Measurements from ENCODE around the gene DDX1.
"Not testable (repeated sequence)": the region's sequence is repeated elsewhere in the genome, so short reads cannot be mapped to it uniquely, and the experiment has no call there.

Gene DDX1

GRCh38 chr2:15594291-15595256 is 2.9 kb downstream of the DDX1 start:
- FAIRE-seq (no peak), DNase-seq (ENCODE audit: insufficient read length, low spot score) (no peak)

- DNase-seq (ENCODE audit: insufficient read length, low spot score) (no peak), FAIRE-seq (no peak)
These were observed 3.8 kb downstream of the DDX1 start for GRCh38 chr2:15595342-15595905.

- FAIRE-seq: no peak
- DNase-seq (ENCODE audit: insufficient read length, low spot score): no peak
These were observed 4.3 kb downstream of the DDX1 start for GRCh38 chr2:15595936-15596335.

- FAIRE-seq (no peak), DNase-seq (ENCODE audit: insufficient read length, low spot score) (no peak)
These were observed 4.7 kb downstream of the DDX1 start for GRCh38 chr2:15596350-15596749.

DNA sequence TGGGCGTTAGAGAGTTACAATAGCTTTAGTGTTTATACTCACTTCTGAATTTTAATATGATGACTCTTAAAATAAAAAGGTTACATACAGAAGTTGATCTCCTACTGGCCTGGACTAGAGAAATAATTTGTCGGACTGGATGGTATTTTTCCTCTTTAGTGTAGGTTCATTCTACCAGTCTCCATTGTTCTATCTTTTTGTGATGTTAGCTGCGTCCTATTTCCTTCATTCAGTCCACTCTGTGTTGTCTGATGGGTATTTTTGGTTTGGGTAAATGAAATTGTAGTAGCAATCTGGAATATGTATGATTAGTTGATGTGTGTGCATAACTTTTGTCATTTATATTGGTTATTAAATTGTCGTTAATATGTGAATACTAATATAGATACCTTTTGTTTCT is 5.3 kb downstream of the DDX1 start:
- no peak for FAIRE-seq

GRCh38 chr2:15599994-15600393 is 8.3 kb downstream of the DDX1 start:
- FAIRE-seq (no peak), DNase-seq (ENCODE audit: insufficient read length, low spot score) (no peak)

More for the DNA sequence above, 5.3 kb downstream of the DDX1 start:
- DNase-seq (ENCODE audit: insufficient read length, low spot score): no peak

- FAIRE-seq: no peak
- DNase-seq (ENCODE audit: insufficient read length, low spot score): no peak
These were observed 10.0 kb downstream of the DDX1 start for GRCh38 chr2:15601681-15602080.

- DNase-seq (ENCODE audit: insufficient read length, low spot score) (no peak), FAIRE-seq (no peak)
These were observed 10.7 kb downstream of the DDX1 start for GRCh38 chr2:15602393-15602792.

DNA sequence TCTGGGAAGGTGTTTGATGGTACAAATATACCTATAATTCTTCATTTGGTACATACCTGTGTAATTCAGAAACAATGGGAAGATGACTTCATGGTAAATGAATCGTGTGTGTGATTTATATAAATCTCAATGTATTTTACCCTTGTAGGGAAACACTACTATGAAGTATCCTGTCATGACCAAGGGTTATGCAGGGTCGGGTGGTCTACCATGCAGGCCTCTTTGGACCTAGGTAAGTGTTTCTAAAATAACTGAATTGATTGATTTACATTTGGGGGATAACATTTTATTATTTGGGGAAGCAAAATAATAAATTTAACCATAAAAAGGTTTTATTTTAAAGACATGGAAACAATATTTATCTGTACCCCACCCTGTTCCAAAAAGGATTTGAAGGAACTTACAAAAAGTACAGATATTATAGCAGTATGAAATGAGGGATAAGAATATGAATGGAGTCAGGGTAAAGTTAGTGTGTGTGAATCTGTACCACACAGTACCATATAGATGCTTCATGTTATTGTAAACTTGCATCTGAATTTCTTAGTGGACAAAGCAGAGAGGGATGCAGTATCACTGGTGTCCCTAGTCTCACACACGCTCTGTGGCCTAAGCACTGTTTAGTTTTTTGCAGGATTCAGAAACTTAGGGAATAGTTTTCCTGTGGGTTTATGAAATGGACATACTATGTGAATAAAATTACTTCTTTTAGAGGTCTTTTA is 11.5 kb downstream of the DDX1 start:
- FAIRE-seq (no peak), DNase-seq (ENCODE audit: insufficient read length, low spot score) (no peak)

DNA sequence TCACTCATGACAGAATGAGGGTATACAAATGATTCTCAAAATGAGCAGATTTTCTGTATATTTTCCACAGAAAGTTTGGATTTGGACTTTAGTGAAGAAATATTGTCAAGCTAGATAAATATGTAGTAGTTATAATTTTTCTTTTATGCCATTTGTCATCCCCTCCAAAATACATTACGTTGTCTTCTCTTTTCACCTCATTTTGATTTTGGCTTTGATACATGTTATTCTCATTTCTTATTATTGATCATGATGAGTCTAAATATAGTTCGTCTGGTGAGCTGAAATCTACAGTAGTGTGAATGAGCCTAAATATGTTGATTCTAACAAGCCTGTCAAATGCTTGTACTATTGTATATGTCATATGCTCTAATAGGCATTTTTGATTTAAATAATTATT is 12.3 kb downstream of the DDX1 start:
- DNase-seq (ENCODE audit: insufficient read length, low spot score) (no peak), FAIRE-seq (no peak)

- FAIRE-seq (no peak), DNase-seq (ENCODE audit: insufficient read length, low spot score) (no peak)
These were observed 14.1 kb downstream of the DDX1 start for GRCh38 chr2:15605721-15606120.

DNA sequence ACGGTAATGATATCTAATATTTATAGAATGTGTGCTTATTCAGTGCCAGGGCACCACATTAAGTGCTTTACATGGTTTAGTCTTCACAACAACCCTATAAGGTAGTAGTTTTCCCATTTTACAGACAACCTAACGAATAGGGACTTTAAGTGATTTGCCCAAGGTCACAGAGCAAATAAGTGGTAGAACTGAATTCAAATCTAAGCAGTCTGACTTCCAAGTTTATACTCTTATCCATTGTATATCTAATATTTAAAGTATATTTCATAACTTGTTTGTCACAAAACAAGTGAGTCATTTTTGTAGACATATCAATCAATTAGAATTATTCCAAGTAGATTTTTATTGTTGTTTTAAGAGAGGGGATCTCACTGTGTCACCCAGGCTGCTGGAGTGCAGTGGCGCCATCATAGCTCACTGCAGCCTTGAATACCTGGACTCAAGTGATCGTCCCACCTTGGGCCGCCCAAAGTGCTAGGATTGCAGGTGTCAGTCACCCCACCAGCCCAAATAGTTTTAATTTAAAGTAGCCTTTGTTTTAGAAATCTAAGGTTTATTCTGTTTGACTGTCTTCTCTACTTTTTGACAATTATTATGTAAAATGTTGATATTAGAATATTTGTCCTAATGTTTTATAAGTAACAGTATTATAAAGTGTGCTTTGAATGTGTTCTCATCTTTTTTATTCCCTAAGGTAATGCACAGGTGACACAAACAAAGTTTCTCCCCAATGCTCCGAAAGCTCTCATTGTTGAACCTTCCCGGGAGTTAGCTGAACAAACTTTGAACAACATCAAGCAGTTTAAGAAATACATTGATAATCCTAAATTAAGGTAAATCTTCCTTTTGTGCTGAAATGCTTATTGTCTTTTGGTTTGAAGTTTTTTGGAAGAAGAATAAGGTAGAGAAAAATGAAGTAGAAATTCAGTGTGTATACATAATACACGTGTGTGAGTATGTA is 15.1 kb downstream of the DDX1 start:
- no peak for FAIRE-seq

GRCh38 chr2:15607709-15608391 is 16.2 kb downstream of the DDX1 start:
- no peak for FAIRE-seq

More for the DNA sequence above, 15.1 kb downstream of the DDX1 start:
- no peak for DNase-seq (ENCODE audit: insufficient read length, low spot score)

DNA sequence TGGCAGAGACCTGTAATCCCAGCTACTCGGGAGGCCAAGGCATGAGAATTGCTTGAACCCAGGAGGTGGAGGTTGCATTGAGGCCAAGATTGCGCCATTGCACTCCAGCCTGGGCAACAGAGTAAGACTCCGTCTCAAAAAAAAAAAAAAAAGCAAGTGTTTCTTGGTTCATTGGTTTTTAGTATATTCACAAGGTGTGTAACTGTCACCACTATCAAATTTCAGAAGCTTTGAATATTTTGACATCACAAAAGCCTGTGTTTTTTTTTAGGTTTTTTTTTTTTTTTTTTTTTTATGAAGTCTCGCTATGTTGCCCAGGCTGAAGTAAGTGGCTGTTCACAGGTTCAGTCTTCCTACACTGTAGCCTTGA is 16.7 kb downstream of the DDX1 start:
- DNase-seq (ENCODE audit: insufficient read length, low spot score) (no peak), FAIRE-seq (no peak)

More at GRCh38 chr2:15607709-15608391, 16.2 kb downstream of the DDX1 start:
- no peak for DNase-seq (ENCODE audit: insufficient read length, low spot score)

- FAIRE-seq (no peak), DNase-seq (ENCODE audit: insufficient read length, low spot score) (no peak)
These were observed 17.8 kb downstream of the DDX1 start for GRCh38 chr2:15609341-15610042.

DNA sequence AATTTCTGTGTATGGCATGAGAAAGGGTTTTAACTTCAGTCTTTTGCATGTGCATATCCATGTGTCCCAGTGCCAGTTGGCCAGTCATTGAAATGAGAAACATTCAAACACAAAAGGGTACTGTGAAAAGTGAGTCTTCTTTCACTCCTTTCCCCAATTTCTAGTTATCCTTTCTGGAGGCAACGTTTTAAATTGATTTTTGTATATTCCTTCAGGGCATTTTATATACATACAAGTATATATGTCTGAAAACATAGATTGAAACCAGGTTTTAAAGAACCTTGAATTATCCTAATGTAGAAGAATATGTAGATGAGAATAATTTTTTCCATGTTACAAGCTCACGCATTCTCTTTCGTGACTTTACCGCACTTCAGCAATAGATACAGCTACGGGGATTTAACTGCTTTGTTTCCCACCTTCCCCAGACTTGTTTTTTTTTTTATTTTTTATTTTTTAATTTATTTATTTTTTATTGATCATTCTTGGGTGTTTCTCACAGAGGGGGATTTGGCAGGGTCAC is 18.8 kb downstream of the DDX1 start:
- DNase-seq (ENCODE audit: insufficient read length, low spot score): no peak
- FAIRE-seq: no peak

GRCh38 chr2:15612101-15612500 is 20.4 kb downstream of the DDX1 start:
- not testable (repeated sequence) for FAIRE-seq; DNase-seq (ENCODE audit: insufficient read length, low spot score)

GRCh38 chr2:15613736-15614429 is 22.2 kb downstream of the DDX1 start:
- FAIRE-seq (no peak), DNase-seq (ENCODE audit: insufficient read length, low spot score) (no peak)
